ENCODE results near the gene TRIP12. TPM values are rescaled to one million over a fixed set of nuclear protein-coding genes. Genes with fewer than 3 reads are reported as not detected.
A peak's percentile ranks its signal among the peaks of the same experiment; 100 is the strongest.

The TRIP12 gene
- total and polyA plus RNA-seq, 2 of the 13 experiments (the other 11 are each of a cell fraction or from before 2014, with no cell fraction given), result 72.1 to 153 TPM

GRCh38 chr2:229921892-229922448 lies at the start of gene TRIP12 (continued):
- TF ChIP-seq RXRA (CRISPR knock-in tag; IDR thresholded peaks at IDR 0.05) (peak; percentile 65; the same call in 1 of the 2 replicates), ZNF282 (IDR thresholded peaks at IDR 0.05; ENCODE audit: partially characterized antibody) (no peak), SP140L (CRISPR knock-in tag; IDR thresholded peaks at IDR 0.05; ENCODE audit: borderline replicate concordance) (0 out of 2 replicates have a peak, but pooled peaks have one; percentile 16), SNAPC2 (CRISPR knock-in tag; IDR thresholded peaks at IDR 0.05) (peak; percentile 74; the same call in 1 of the 2 replicates), PBX3 (CRISPR knock-in tag; IDR thresholded peaks at IDR 0.05; ENCODE audit: borderline replicate concordance) (no peak), ZNF691 (CRISPR knock-in tag; IDR thresholded peaks at IDR 0.05; ENCODE audit: borderline replicate concordance, low read depth) (peak; percentile 90; the same call in 1 of the 2 replicates), CREB1 (IDR thresholded peaks at IDR 0.05) (peak; percentile 79), CREB1 (CRISPR knock-in tag; IDR thresholded peaks at IDR 0.05) (peak; percentile 71), PPARG (CRISPR knock-in tag; conservative IDR thresholded peaks at IDR 0.05) (no peak; the same call in 1 of the 2 replicates), NR2F1 (CRISPR knock-in tag; IDR thresholded peaks at IDR 0.05) (peak; percentile 95 to 100), PHF8 (CRISPR knock-in tag; IDR thresholded peaks at IDR 0.05) (no peak; the same call in 1 of the 2 replicates), RBM39 (IDR thresholded peaks at IDR 0.05; ENCODE audit: low read depth, low read length, poor library complexity, severe bottlenecking) (no peak), RCOR2 (CRISPR knock-in tag; IDR thresholded peaks at IDR 0.05) (0 out of 2 replicates have a peak, but pooled peaks have one; percentile 58), PRPF4 (IDR thresholded peaks at IDR 0.05; ENCODE audit: low read depth, low read length, poor library complexity, severe bottlenecking) (peak; percentile 46), TAF15 (IDR thresholded peaks at IDR 0.05; ENCODE audit: low read depth, low read length, poor library complexity, severe bottlenecking) (peak; percentile 90), CEBPG (CRISPR knock-in tag; IDR thresholded peaks at IDR 0.05) (peak; percentile 33; the same call in 1 of the 2 replicates), HINFP (CRISPR knock-in tag; IDR thresholded peaks at IDR 0.05; ENCODE audit: low read depth) (peak; percentile 86), ZFP90 (CRISPR knock-in tag; IDR thresholded peaks at IDR 0.05; ENCODE audit: borderline replicate concordance) (no peak), DMAP1 (CRISPR knock-in tag; IDR thresholded peaks at IDR 0.05) (peak; percentile 55; the same call in 1 of the 2 replicates), HNRNPH1 (optimal IDR thresholded peaks at IDR 0.05; ENCODE audit: low read depth, low read length) (peak; percentile 30), PHB2 (IDR thresholded peaks at IDR 0.05; ENCODE audit: partially characterized antibody) (no peak), SP4 (CRISPR knock-in tag; IDR thresholded peaks at IDR 0.05) (peak; percentile 85), GMEB1 (CRISPR knock-in tag; IDR thresholded peaks at IDR 0.05; ENCODE audit: borderline replicate concordance) (peak; percentile 61; the same call in 1 of the 2 replicates), ZNF652 (CRISPR knock-in tag; IDR thresholded peaks at IDR 0.05; ENCODE audit: borderline replicate concordance, low read depth) (no peak), ZNF367 (CRISPR knock-in tag; IDR thresholded peaks at IDR 0.05; ENCODE audit: borderline replicate concordance) (no peak), ZNF614 (CRISPR knock-in tag; IDR thresholded peaks at IDR 0.05; ENCODE audit: borderline replicate concordance) (peak; percentile 18; the same call in 1 of the 2 replicates), FOXA3 (CRISPR knock-in tag; IDR thresholded peaks at IDR 0.05) (peak; percentile 69)
